AG09309 (cell line): ENCODE results near the gene SMIM26.
A peak's percentile ranks its signal among the peaks of the same experiment; 100 is the strongest.

Experiments
- DNase-seq: peaks from one replicate; pipeline ENCODE4 v3.0.0-alpha.2; 2010; ENCODE audit warnings: low read depth
- H3K4me3 ChIP-seq: 2 replicates; pipeline ENCODE4 v1.5.1; 2011; ENCODE audit warnings: mild to moderate bottlenecking, low read depth, low read length, moderate library complexity; ENCODE audit not compliant: control insufficient read depth
- TF ChIP-seq, protein P1 (sequence below): IDR thresholded peaks from 2 replicates; pipeline ENCODE4 v1.5.1; 2011; ENCODE audit warnings: mild to moderate bottlenecking, low read depth, low read length, inconsistent platforms; ENCODE audit not compliant: insufficient read depth, control insufficient read depth; ENCODE audit errors: missing control alignments

Gene SMIM26

DNA sequence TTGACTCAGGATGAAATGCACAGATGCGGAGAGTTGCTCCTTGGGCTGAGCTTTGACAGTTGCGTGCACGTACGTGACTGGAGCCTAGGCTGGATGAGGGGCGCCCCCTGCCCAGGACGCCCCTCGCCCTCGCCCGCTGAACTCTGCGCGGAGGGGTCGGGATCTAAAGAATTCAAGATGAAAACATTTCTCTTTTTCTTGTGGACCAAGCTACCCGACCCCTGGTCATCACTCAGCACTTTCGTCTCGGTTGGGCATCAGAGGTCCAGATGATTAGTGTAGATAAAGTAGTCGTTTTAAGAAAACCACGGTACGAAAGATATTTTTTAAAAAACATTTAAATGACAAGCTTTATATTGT lies 21.3 kb downstream of the SMIM26 start:
- DNase-seq, result no peak
- H3K4me3 ChIP-seq, result peak overlapping the region; percentile 66
- TF ChIP-seq, protein P1, sequence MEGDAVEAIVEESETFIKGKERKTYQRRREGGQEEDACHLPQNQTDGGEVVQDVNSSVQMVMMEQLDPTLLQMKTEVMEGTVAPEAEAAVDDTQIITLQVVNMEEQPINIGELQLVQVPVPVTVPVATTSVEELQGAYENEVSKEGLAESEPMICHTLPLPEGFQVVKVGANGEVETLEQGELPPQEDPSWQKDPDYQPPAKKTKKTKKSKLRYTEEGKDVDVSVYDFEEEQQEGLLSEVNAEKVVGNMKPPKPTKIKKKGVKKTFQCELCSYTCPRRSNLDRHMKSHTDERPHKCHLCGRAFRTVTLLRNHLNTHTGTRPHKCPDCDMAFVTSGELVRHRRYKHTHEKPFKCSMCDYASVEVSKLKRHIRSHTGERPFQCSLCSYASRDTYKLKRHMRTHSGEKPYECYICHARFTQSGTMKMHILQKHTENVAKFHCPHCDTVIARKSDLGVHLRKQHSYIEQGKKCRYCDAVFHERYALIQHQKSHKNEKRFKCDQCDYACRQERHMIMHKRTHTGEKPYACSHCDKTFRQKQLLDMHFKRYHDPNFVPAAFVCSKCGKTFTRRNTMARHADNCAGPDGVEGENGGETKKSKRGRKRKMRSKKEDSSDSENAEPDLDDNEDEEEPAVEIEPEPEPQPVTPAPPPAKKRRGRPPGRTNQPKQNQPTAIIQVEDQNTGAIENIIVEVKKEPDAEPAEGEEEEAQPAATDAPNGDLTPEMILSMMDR, result no peak

DNA sequence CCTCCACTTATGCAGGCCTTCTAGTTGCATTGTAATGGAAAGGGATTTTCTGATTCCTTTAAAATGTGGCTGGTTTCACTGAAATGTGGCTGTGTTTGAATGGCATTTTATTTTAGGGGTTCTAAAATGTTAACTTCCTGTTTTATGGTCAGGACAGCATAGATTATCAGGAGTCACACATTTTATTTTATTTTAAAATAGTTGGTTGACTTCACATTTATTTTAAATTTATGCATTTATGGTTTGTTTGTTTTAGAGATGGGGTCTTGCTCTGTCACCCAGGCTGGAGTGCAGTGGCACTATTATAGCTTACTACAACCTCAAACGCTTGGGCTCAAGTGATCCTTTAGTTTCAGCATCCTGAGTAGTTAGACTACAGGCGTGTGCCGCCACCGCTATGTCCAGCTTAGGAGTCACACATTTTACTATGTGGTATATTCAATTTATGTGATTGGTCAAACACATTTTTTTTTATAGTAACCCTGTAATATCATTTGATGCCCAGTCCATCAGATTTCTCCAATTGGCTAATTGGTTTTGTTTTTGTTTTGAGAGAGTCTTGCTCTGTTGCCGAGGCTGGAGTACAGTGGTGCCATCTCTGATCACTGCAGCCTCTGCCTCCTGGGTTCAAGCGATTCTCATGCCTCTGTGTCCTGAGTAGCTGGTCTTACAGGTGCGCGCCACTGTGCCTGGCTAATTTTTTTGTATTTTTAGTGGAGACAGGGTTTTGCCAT lies 22.9 kb downstream of the SMIM26 start:
- TF ChIP-seq, protein P1, result no peak
- no peak overlapping the region for H3K4me3 ChIP-seq
- no peak for DNase-seq

DNA sequence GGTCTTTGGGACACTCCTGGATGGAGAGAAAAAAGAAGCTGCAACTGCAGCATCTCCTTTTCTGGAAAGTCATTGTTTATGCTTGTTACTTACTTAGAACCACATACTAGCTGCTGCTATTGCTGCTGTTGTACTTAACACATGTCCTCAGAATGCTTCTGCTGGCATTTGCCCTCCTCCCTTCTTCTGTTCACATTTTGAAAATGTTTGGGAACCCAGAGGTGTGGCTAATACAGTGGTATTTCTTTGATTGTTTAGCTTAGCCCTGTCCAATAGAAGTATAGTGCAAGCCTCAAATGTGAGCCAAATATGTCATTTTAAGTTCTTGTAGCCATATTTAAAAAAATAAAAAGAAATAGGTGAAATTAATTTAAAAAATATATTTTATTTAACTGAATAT lies 29.0 kb downstream of the SMIM26 start:
- TF ChIP-seq, protein P1, result no peak
- DNase-seq, result no peak
- no peak overlapping the region for H3K4me3 ChIP-seq

DNA sequence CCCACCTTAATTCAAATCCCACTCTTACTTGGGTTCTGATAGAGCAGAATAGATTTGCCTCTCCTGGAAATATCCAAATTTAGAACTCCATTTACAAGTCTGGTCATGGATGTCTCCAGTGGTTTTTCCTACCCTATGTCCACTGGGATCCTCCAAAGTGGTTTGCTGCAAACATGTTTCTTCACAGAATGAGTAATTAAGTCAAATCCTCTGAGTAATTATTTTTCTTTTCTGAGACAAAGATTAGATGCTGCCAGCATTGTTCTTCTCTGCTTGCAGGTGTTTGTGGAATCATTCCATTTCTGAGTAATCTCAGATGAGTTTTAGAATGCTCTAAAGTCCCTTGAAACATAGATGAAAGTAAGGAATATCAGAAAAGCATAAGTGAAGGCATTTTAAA lies 42.5 kb downstream of the SMIM26 start:
- H3K4me3 ChIP-seq, result no peak overlapping the region
- TF ChIP-seq, protein P1, result no peak
- no peak for DNase-seq

DNA sequence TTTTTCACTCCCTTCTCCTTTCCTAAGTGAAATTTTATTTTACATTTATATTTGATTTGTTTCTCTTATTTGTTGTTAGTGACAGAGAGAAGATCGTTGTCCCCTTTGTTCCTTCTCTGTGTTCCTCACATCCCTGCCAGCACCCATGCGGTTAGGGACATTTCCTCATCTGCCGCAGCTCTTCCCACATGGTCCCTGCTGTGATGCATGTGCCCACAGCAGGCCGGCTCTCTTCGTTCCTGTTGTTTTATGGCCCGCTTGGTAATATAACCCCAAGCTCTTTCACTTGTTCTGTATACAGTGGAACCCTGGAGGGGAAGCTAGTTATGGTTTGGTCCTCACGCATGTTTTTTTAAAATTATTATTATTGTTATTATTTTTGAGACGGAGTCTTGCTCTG lies 44.3 kb downstream of the SMIM26 start:
- TF ChIP-seq, protein P1, result no peak
- no peak overlapping the region for H3K4me3 ChIP-seq
- DNase-seq, result no peak

DNA sequence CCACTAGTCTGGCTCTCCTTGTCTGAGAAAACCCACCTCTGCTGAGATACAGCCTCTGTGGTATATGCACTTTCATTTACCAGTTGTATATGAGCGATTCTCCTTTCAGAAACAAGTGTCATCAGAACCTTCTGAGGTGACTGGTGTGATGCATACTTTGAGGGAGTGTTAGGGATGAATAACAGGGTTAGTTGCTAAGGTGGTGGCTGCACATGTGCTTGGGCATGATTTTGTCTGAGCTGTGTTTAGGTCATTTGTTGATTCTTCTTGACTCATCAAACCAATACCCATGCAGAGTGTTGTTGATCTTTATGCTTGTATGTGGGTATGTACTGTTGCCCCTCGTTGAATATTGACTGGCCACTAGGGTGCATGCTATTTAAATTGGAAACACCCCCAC lies 46.3 kb downstream of the SMIM26 start:
- no peak overlapping the region for H3K4me3 ChIP-seq
- DNase-seq, result no peak
- TF ChIP-seq, protein P1, result no peak
